Smooth muscle cell (in vitro differentiated cells): ENCODE results near the gene ST6GALNAC5. TPM values are rescaled to one million over a fixed set of nuclear protein-coding genes. Genes with fewer than 3 reads are reported as not detected.

ENCODE experiments used
- DNase-seq: peaks from one replicate; lab custom pipeline; 2025; ENCODE audit not compliant: unreplicated experiment; lab: John Stamatoyannopoulos, UW
- H2AFZ ChIP-seq: fragments of 200-600 bp; sonication (generic); 2 replicates; pipeline ENCODE4 v1.6.0; 2016; ENCODE audit warnings: antibody characterized with exemption, low read depth, mild to moderate bottlenecking
- H3F3A ChIP-seq: fragments of 200-600 bp; sonication (generic); 2 replicates; pipeline ENCODE4 v1.6.0; 2017; ENCODE audit warnings: antibody characterized with exemption, low read depth
- H3K27ac ChIP-seq: fragments of 200-600 bp; sonication (generic); 2 replicates; pipeline ENCODE4 v1.5.1; 2016; ENCODE audit warnings: low read depth, mild to moderate bottlenecking
- H3K27me3 ChIP-seq: fragments of 200-600 bp; sonication (generic); 2 replicates; pipeline ENCODE4 v1.6.1; 2016; ENCODE audit warnings: low read depth, mild to moderate bottlenecking
- H3K36me3 ChIP-seq: fragments of 200-600 bp; sonication (generic); 2 replicates; pipeline ENCODE4 v1.5.1; 2016; ENCODE audit warnings: low read depth
- H3K4me1 ChIP-seq: fragments of 200-600 bp; sonication (generic); 2 replicates; pipeline ENCODE4 v1.5.1; 2016; ENCODE audit warnings: low read depth
- H3K4me2 ChIP-seq: fragments of 200-600 bp; sonication (generic); 2 replicates; pipeline ENCODE4 v1.6.0; 2016; ENCODE audit warnings: mild to moderate bottlenecking
- H3K4me3 ChIP-seq: fragments of 200-600 bp; sonication (generic); 2 replicates; pipeline ENCODE4 v1.5.1; 2016; ENCODE audit warnings: mild to moderate bottlenecking
- H3K79me2 ChIP-seq: fragments of 200-600 bp; sonication (generic); 2 replicates; pipeline ENCODE4 v1.6.0; 2016; ENCODE audit warnings: low read depth, mild to moderate bottlenecking
- H3K9ac ChIP-seq: fragments of 200-600 bp; sonication (generic); 2 replicates; pipeline ENCODE4 v1.6.0; 2016; ENCODE audit warnings: low read depth
- H3K9me3 ChIP-seq: fragments of 200-600 bp; sonication (generic); replicated peaks from 2 replicates; pipeline ENCODE4 v1.5.1; 2016; ENCODE audit warnings: low read depth
- H4K20me1 ChIP-seq: fragments of 200-600 bp; sonication (generic); 2 replicates; pipeline ENCODE4 v1.6.0; 2016; ENCODE audit warnings: low read depth
- CTCF ChIP-seq: fragments of 200-600 bp; sonication (generic); IDR thresholded peaks from 2 replicates; pipeline ENCODE4 v1.5.1; 2017; ENCODE audit warnings: borderline replicate concordance, mild to moderate bottlenecking, antibody characterized with exemption; ENCODE audit not compliant: insufficient read depth, poor library complexity, severe bottlenecking
- WGBS: methylation state at CpG from one replicate; pipeline ENCODE4 v1.1.7; 2016; ENCODE audit warnings: low lambda C conversion rate; 5-methylcytosine and 5-hydroxymethylcytosine counted together
- polyA plus RNA-seq: library from polyadenylated mRNA; unstranded; fragments of >200 nt; fragmentation: Nextera tagmentation; extraction: Ambion mirVana; gene quantifications from 2 replicates; pipeline ENCODE4 v1.2.1, GENCODE V29; 2016
- total RNA-seq: library from RNA; depleted of rRNA; stranded (reverse); fragments of >200 nt; gene quantifications from 2 replicates; pipeline ENCODE4 v1.2.3, GENCODE V29; 2014

ST6GALNAC5 gene
- total and polyA plus RNA-seq, 2 experiments from 2014 or later = 24.9 to 38.8 TPM

- no peak for TF ChIP-seq CTCF
- Histone ChIP-seq H3K79me2 (no peaks in the 10 kb centered on the region), H3K27me3 (no peaks in the 10 kb centered on the region), H3F3A (no peaks in the 10 kb centered on the region), H2AFZ (no peak overlapping the region), H3K4me3 (no peak overlapping the region), H3K9me3 (no peaks in the 10 kb centered on the region), H3K27ac (no peak overlapping the region), H4K20me1 (no peaks in the 10 kb centered on the region), H3K36me3 (no peaks in the 10 kb centered on the region), H3K9ac (no peak overlapping the region), H3K4me1 (no peaks in the 10 kb centered on the region), H3K4me2 (no peak overlapping the region)
- no peak for DNase-seq
- 92% methylated on average over 2 of the region's 2 CpGs for WGBS
These were observed 27.0 kb upstream of the ST6GALNAC5 start for GRCh38 chr1:76840278-76840677.

- H4K20me1 ChIP-seq = no peaks in the 10 kb centered on the region
- WGBS = 40% methylated on average over 2 of the region's 2 CpGs
- H3K36me3 ChIP-seq = no peaks in the 10 kb centered on the region
- no peaks in the 10 kb centered on the region for H3K9me3 ChIP-seq
- H3K4me1 ChIP-seq = no peaks in the 10 kb centered on the region
- no peaks in the 10 kb centered on the region for H3F3A ChIP-seq
- no peak overlapping the region for H2AFZ ChIP-seq
- no peak overlapping the region for H3K4me2 ChIP-seq
- DNase-seq = no peak
- no peak overlapping the region for H3K4me3 ChIP-seq
- H3K27me3 ChIP-seq = no peaks in the 10 kb centered on the region
- no peak for TF ChIP-seq CTCF
- no peak overlapping the region for H3K27ac ChIP-seq
- no peaks in the 10 kb centered on the region for H3K79me2 ChIP-seq
- no peak overlapping the region for H3K9ac ChIP-seq
These were observed 25.8 kb upstream of the ST6GALNAC5 start for GRCh38 chr1:76841460-76841859.

GRCh38 chr1:76843821-76844464 lies 23.3 kb upstream of the ST6GALNAC5 start:
- Histone ChIP-seq H3K79me2 (no peaks in the 10 kb centered on the region), H3K4me1 (no peaks in the 10 kb centered on the region)
- no peak for DNase-seq

More at GRCh38 chr1:76843821-76844464, 23.3 kb upstream of the ST6GALNAC5 start:
- no peak overlapping the region for H2AFZ ChIP-seq
- WGBS = 95% methylated on average over 5 of the region's 5 CpGs
- H3K4me3 ChIP-seq = no peak overlapping the region
- no peaks in the 10 kb centered on the region for H4K20me1 ChIP-seq
- H3F3A ChIP-seq = no peaks in the 10 kb centered on the region
- TF ChIP-seq CTCF = no peak
- no peaks in the 10 kb centered on the region for H3K36me3 ChIP-seq
- H3K4me2 ChIP-seq = no peak overlapping the region
- no peaks in the 10 kb centered on the region for H3K9me3 ChIP-seq
- no peaks in the 10 kb centered on the region for H3K27me3 ChIP-seq
- H3K9ac ChIP-seq = no peak overlapping the region
- no peak overlapping the region for H3K27ac ChIP-seq
